Glomerular visceral epithelial cell (primary cell): ENCODE measurements around the gene PRR5L.

Experiments used
- DNase-seq: peaks from one replicate; pipeline ENCODE4 v3.0.0-alpha.2; 2016; ENCODE audit errors: extremely low spot score

PRR5L gene

GRCh38 chr11:36432738-36433137, 136.7 kb downstream of the PRR5L start:
- no peak for DNase-seq

- DNase-seq: no peak
Observed at GRCh38 chr11:36436064-36436463, 140.0 kb downstream of the PRR5L start.

GRCh38 chr11:36436589-36436988, 140.5 kb downstream of the PRR5L start:
- DNase-seq: no peak

GRCh38 chr11:36437413-36437812, 141.3 kb downstream of the PRR5L start:
- DNase-seq: no peak

GRCh38 chr11:36438126-36438525, 142.0 kb downstream of the PRR5L start:
- no peak for DNase-seq

- DNase-seq: no peak
Observed at GRCh38 chr11:36441610-36442208, 145.6 kb downstream of the PRR5L start.

GRCh38 chr11:36443661-36444060, 147.6 kb downstream of the PRR5L start:
- DNase-seq: no peak

- no peak for DNase-seq
Observed at GRCh38 chr11:36446135-36446534, 150.0 kb downstream of the PRR5L start.

GRCh38 chr11:36447514-36447913, 151.4 kb downstream of the PRR5L start:
- no peak for DNase-seq

- DNase-seq: no peak
Observed at GRCh38 chr11:36447947-36448346, 151.9 kb downstream of the PRR5L start.

- DNase-seq: no peak
Observed at GRCh38 chr11:36449561-36450096, 153.5 kb downstream of the PRR5L start.

- peak; percentile 24 for DNase-seq
Observed at GRCh38 chr11:36450110-36450572, 154.1 kb downstream of the PRR5L start.

GRCh38 chr11:36451045-36451444, 155.0 kb downstream of the PRR5L start:
- DNase-seq: no peak

GRCh38 chr11:36451681-36452080, 155.6 kb downstream of the PRR5L start:
- no peak for DNase-seq

- peak; percentile 86 for DNase-seq
Observed at GRCh38 chr11:36452236-36452940, 156.3 kb downstream of the PRR5L start.

- no peak for DNase-seq
Observed at GRCh38 chr11:36452961-36453360, 156.9 kb downstream of the PRR5L start.

GRCh38 chr11:36453678-36454077, 157.6 kb downstream of the PRR5L start:
- DNase-seq: no peak

- no peak for DNase-seq
Observed at GRCh38 chr11:36454551-36454940, 158.5 kb downstream of the PRR5L start.

GRCh38 chr11:36454941-36455631, 159.0 kb downstream of the PRR5L start:
- peak; percentile 27 for DNase-seq

GRCh38 chr11:36455658-36456111, 159.6 kb downstream of the PRR5L start:
- DNase-seq: peak; percentile 99

GRCh38 chr11:36456156-36456555, 160.1 kb downstream of the PRR5L start:
- no peak for DNase-seq

- DNase-seq: no peak
Observed at GRCh38 chr11:36458129-36458915, 162.2 kb downstream of the PRR5L start.
